ENCODE results near the gene GLI2. TPM values are rescaled to one million over a fixed set of nuclear protein-coding genes. Genes with fewer than 3 reads are reported as not detected.

Gene GLI2
- polyA plus RNA-seq, 3 donors = not detected

GRCh38 chr2:120711694-120712093, 24.0 kb upstream of the GLI2 start:
- Histone ChIP-seq H3K27ac (ENCODE audit: low read depth in 1 of 2, low read length in 2 of 2) (no peak overlapping the region), H3K4me2 (replicated peaks; ENCODE audit: extremely low read depth, low read length, poor library complexity, severe bottlenecking) (no peak overlapping the region), H3K27me3 (ENCODE audit: control insufficient read depth in 2 of 2, insufficient read depth in 2 of 2, low read length in 2 of 2) (no peaks in the 10 kb centered on the region), H3K4me3 (replicated peaks in 1 of 3; ENCODE audit: low read depth in 2 of 3, low read length in 3 of 3) (no peak overlapping the region), H3K9ac (ENCODE audit: insufficient read depth, low read length, poor library complexity, severe bottlenecking) (no peak overlapping the region), H3K79me2 (ENCODE audit: insufficient read depth, low read length) (no peaks in the 10 kb centered on the region), H2AFZ (ENCODE audit: insufficient read depth, low read depth, low read length, poor library complexity, severe bottlenecking) (no peak overlapping the region), H3K36me3 (replicated peaks in 1 of 2; ENCODE audit: control insufficient read depth in 1 of 2, insufficient read depth in 2 of 2, low read length in 2 of 2) (no peaks in the 10 kb centered on the region), H4K20me1 (ENCODE audit: insufficient read depth, low read length) (no peaks in the 10 kb centered on the region), H3K9me3 (replicated peaks in 1 of 2; ENCODE audit: control insufficient read depth in 1 of 2, insufficient read depth in 1 of 2, low read length in 2 of 2) (no peaks in the 10 kb centered on the region), H3K4me1 (ENCODE audit: control insufficient read depth in 1 of 2, insufficient read depth in 2 of 2, low read length in 2 of 2) (no peaks in the 10 kb centered on the region)
- WGBS (ENCODE audit: insufficient coverage) = 62% methylated on average over 3 of the region's 5 CpGs
- H3K27ac Mint-ChIP-seq = no peak overlapping the region
- H3K9me3 Mint-ChIP-seq = peaks cover 0 to 2% (median 0%) of the 10 kb centered on the region in 7 donors
- no peak for TF ChIP-seq CTCF (IDR thresholded peaks at IDR 0.05)
- intact Hi-C loops (cut with micrococcal nuclease) = no loop called here
- H3K4me1 Mint-ChIP-seq = no peaks in the 10 kb centered on the region
- no peak for DNase-seq
- H3K36me3 Mint-ChIP-seq = no peaks in the 10 kb centered on the region
- peaks cover 1 to 10% (median 4%) of the 10 kb centered on the region in 3 donors for H3K27me3 Mint-ChIP-seq (ENCODE audit: low read depth in 3 of 3)
- H3K4me3 Mint-ChIP-seq = no peak overlapping the region

GRCh38 chr2:120712180-120712681, 23.4 kb upstream of the GLI2 start:
- no peak overlapping the region for H3K27ac ChIP-seq (ENCODE audit: low read depth in 1 of 2, low read length in 2 of 2)
- no peak overlapping the region for H3K4me2 ChIP-seq (replicated peaks; ENCODE audit: extremely low read depth, low read length, poor library complexity, severe bottlenecking)
- 91% methylated on average over 1 of the region's 7 CpGs for WGBS (ENCODE audit: insufficient coverage)
- no peak for TF ChIP-seq CTCF (IDR thresholded peaks at IDR 0.05)
- Mint-ChIP-seq H3K27ac (no peak overlapping the region), H3K27me3 (ENCODE audit: low read depth in 3 of 3) (peaks cover 1 to 10% (median 4%) of the 10 kb centered on the region in 3 donors), H3K9me3 (peaks cover 0 to 2% (median 0%) of the 10 kb centered on the region in 7 donors), H3K4me1 (no peaks in the 10 kb centered on the region), H3K36me3 (no peaks in the 10 kb centered on the region), H3K4me3 (no peak overlapping the region)
- H3K36me3 ChIP-seq (replicated peaks in 1 of 2; ENCODE audit: control insufficient read depth in 1 of 2, insufficient read depth in 2 of 2, low read length in 2 of 2) = no peaks in the 10 kb centered on the region
- no peaks in the 10 kb centered on the region for H3K9me3 ChIP-seq (replicated peaks in 1 of 2; ENCODE audit: control insufficient read depth in 1 of 2, insufficient read depth in 1 of 2, low read length in 2 of 2)
- DNase-seq = no peak
- H3K4me1 ChIP-seq (ENCODE audit: control insufficient read depth in 1 of 2, insufficient read depth in 2 of 2, low read length in 2 of 2) = no peaks in the 10 kb centered on the region
- no peaks in the 10 kb centered on the region for H4K20me1 ChIP-seq (ENCODE audit: insufficient read depth, low read length)
- no peak overlapping the region for H2AFZ ChIP-seq (ENCODE audit: insufficient read depth, low read depth, low read length, poor library complexity, severe bottlenecking)
- no peaks in the 10 kb centered on the region for H3K79me2 ChIP-seq (ENCODE audit: insufficient read depth, low read length)
- intact Hi-C loops (cut with micrococcal nuclease) = no loop called here
- H3K4me3 ChIP-seq (replicated peaks in 1 of 3; ENCODE audit: low read depth in 2 of 3, low read length in 3 of 3) = no peak overlapping the region
- H3K9ac ChIP-seq (ENCODE audit: insufficient read depth, low read length, poor library complexity, severe bottlenecking) = no peak overlapping the region
- H3K27me3 ChIP-seq (ENCODE audit: control insufficient read depth in 2 of 2, insufficient read depth in 2 of 2, low read length in 2 of 2) = no peaks in the 10 kb centered on the region

Data from CD14-positive monocyte (primary cell).